SK-N-SH (cell line): ENCODE results near the gene AP4M1. TPM values are rescaled to one million over a fixed set of nuclear protein-coding genes. Genes with fewer than 3 reads are reported as not detected.
A peak's percentile ranks its signal among the peaks of the same experiment; 100 is the strongest.

Experiments
- CTCF ChIA-PET: fragments of 300-600, 350-600 bp; formaldehyde crosslinking; extraction: SDS; loops from one replicate; lab custom pipeline; 2021; lab: Yijun Ruan, JAX
- POLR2A ChIA-PET: fragments of 350-600 bp; sonication (Branson Sonifier 250); formaldehyde crosslinking; extraction: SDS; loops from one replicate; lab custom pipeline; 2020; ENCODE audit warnings: antibody characterized with exemption, inconsistent platforms; lab: Yijun Ruan, JAX
- DNase-seq: peaks from one replicate; pipeline ENCODE4 v3.0.0; 2012
- H2AFZ ChIP-seq: fragments of 200-600 bp; sonication (generic); 2 replicates; pipeline ENCODE4 v1.8.1; 2016; ENCODE audit warnings: antibody characterized with exemption, mild to moderate bottlenecking, low read depth
- H3F3A ChIP-seq: fragments of 200-600 bp; sonication (generic); replicated peaks from 2 replicates; pipeline ENCODE3; 2016; ENCODE audit warnings: antibody characterized with exemption, mild to moderate bottlenecking; ENCODE audit not compliant: insufficient read depth
- H3K27ac ChIP-seq, 2 experiments: fragments of 200-500 bp in 1 of 2; fragments of 200-600 bp in 1 of 2; sonication (Bioruptor generic) in 1 of 2; sonication (generic), shearing (Covaris generic) in 1 of 2; 2 replicates each; pipeline versions ENCODE4 v1.5.1 to v1.6.1; 2014 to 2016; ENCODE audit warnings: low read depth in 2 of 2, inconsistent platforms in 1 of 2, low read length in 1 of 2, mild to moderate bottlenecking in 1 of 2, mixed read lengths in 1 of 2
- H3K27me3 ChIP-seq: fragments of 200-600 bp; sonication (generic), shearing (Covaris generic); 2 replicates; pipeline ENCODE4 v1.6.1; 2016; ENCODE audit warnings: mixed run types; ENCODE audit not compliant: insufficient read depth
- H3K36me3 ChIP-seq, 2 experiments: fragments of 200-500 bp in 1 of 2; fragments of 200-600 bp in 1 of 2; sonication (Bioruptor generic) in 1 of 2; sonication (generic) in 1 of 2; replicated peaks in 1 of 2; 2 replicates each; pipeline versions ENCODE3 to v1.5.1; 2014 to 2016; ENCODE audit warnings: low read length in 1 of 2, mild to moderate bottlenecking in 1 of 2; ENCODE audit not compliant: insufficient read depth in 2 of 2, control insufficient read depth in 1 of 2
- H3K4me1 ChIP-seq, 2 experiments: fragments of 200-500 bp in 1 of 2; fragments of 200-600 bp in 1 of 2; sonication (Bioruptor generic) in 1 of 2; sonication (generic), shearing (Covaris generic) in 1 of 2; 2 replicates each; pipeline versions ENCODE4 v1.5.1 to v1.6.1; 2014 to 2016; ENCODE audit warnings: low read depth in 1 of 2, low read length in 1 of 2, mixed run types in 1 of 2; ENCODE audit not compliant: insufficient read depth in 2 of 2, control insufficient read depth in 1 of 2
- H3K4me2 ChIP-seq: fragments of 200-600 bp; sonication (generic), shearing (Covaris generic); 2 replicates; pipeline ENCODE4 v1.6.1; 2017; ENCODE audit warnings: mixed run types
- H3K4me3 ChIP-seq, 2 experiments: fragments of 200-500 bp in 1 of 2; fragments of 200-600 bp in 1 of 2; sonication (Bioruptor generic) in 1 of 2; sonication (generic), shearing (Covaris generic) in 1 of 2; 2 replicates each; pipeline versions ENCODE4 v1.5.1 to v1.8.1; 2014 to 2016; ENCODE audit warnings: low read depth in 2 of 2, inconsistent platforms in 1 of 2, low read length in 1 of 2, mild to moderate bottlenecking in 1 of 2, mixed read lengths in 1 of 2, moderate library complexity in 1 of 2
- H3K79me2 ChIP-seq: fragments of 200-600 bp; sonication (generic); 2 replicates; pipeline ENCODE4 v1.8.1; 2017; ENCODE audit warnings: mild to moderate bottlenecking; ENCODE audit not compliant: insufficient read depth
- H3K9ac ChIP-seq: fragments of 200-600 bp; sonication (generic); 2 replicates; pipeline ENCODE4 v1.6.1; 2017; ENCODE audit warnings: mixed run types
- H3K9me2 ChIP-seq: fragments of 200-600 bp; sonication (generic); 2 replicates; pipeline ENCODE4 v1.6.1; 2017; ENCODE audit warnings: mixed run types
- H3K9me3 ChIP-seq: fragments of 200-600 bp; sonication (generic); 2 replicates; pipeline ENCODE4 v1.6.1; 2017; ENCODE audit warnings: mixed run types, mild to moderate bottlenecking, moderate library complexity
- H4K20me1 ChIP-seq: fragments of 200-600 bp; sonication (generic); 2 replicates; pipeline ENCODE4 v1.6.1; 2017; ENCODE audit warnings: mild to moderate bottlenecking, mixed run types; ENCODE audit not compliant: insufficient read depth
- CHD2 ChIP-seq: fragments of 150-350 bp; IDR thresholded peaks from 2 replicates; pipeline ENCODE4 v1.6.1; 2018; ENCODE audit warnings: low read length; ENCODE audit not compliant: partially characterized antibody
- FOSL2 ChIP-seq: IDR thresholded peaks from 2 replicates; pipeline ENCODE4 v1.4.0; 2012; ENCODE audit warnings: low read depth, mild to moderate bottlenecking, moderate library complexity, borderline replicate concordance
- FOXJ3 ChIP-seq: sonication (generic); formaldehyde crosslinking; IDR thresholded peaks from 2 replicates; pipeline ENCODE4 v1.5.1; 2020; ENCODE audit warnings: mild to moderate bottlenecking, missing genetic modification reagents
- GATA2 ChIP-seq: sonication (generic); formaldehyde crosslinking; IDR thresholded peaks from 2 replicates; pipeline ENCODE4 v1.5.0; 2020; ENCODE audit warnings: mild to moderate bottlenecking, missing genetic modification reagents
- JUND ChIP-seq: IDR thresholded peaks from 2 replicates; pipeline ENCODE4 v1.4.0; 2012
- MEF2A ChIP-seq: IDR thresholded peaks from 2 replicates; pipeline ENCODE4 v1.4.0; 2012; ENCODE audit warnings: low read depth, borderline replicate concordance
- MXI1 ChIP-seq: IDR thresholded peaks from 2 replicates; pipeline ENCODE4 v1.6.1; 2012; ENCODE audit warnings: mild to moderate bottlenecking, low read depth, low read length, improper control_type of control experiment
- NFIC ChIP-seq: IDR thresholded peaks from 2 replicates; pipeline ENCODE4 v1.4.0; 2012; ENCODE audit warnings: borderline replicate concordance
- NRF1 ChIP-seq: IDR thresholded peaks from 2 replicates; pipeline ENCODE4 v1.6.1; 2012; ENCODE audit warnings: low read depth, mild to moderate bottlenecking, low read length
- RFX5 ChIP-seq: IDR thresholded peaks from 2 replicates; pipeline ENCODE4 v1.6.1; 2012; ENCODE audit warnings: mild to moderate bottlenecking, improper control_type of control experiment, low read length
- RXRA ChIP-seq: IDR thresholded peaks from 2 replicates; pipeline ENCODE4 v1.4.0; 2012; ENCODE audit warnings: low read depth, mild to moderate bottlenecking, borderline replicate concordance
- SIN3A ChIP-seq: IDR thresholded peaks from 2 replicates; pipeline ENCODE4 v1.6.1; 2012; ENCODE audit warnings: low read depth, mild to moderate bottlenecking, low read length, moderate library complexity, borderline replicate concordance
- USF1 ChIP-seq: IDR thresholded peaks from 2 replicates; pipeline ENCODE4 v1.4.0; 2012; ENCODE audit warnings: low read depth, borderline replicate concordance
- USF2 ChIP-seq: fragments of 150-350 bp; IDR thresholded peaks from 2 replicates; pipeline ENCODE4 v1.6.1; 2017; ENCODE audit warnings: antibody characterized with exemption, low read length, low read depth, borderline replicate concordance
- YY1 ChIP-seq: IDR thresholded peaks from 2 replicates; pipeline ENCODE4 v1.4.0; 2012; ENCODE audit warnings: low read depth, mild to moderate bottlenecking
- WGBS: methylation state at CpG from one replicate; pipeline ENCODE4 v1.1.6; 2017; ENCODE audit warnings: low lambda C conversion rate; 5-methylcytosine and 5-hydroxymethylcytosine counted together
- polyA plus RNA-seq, 3 experiments: library from polyadenylated mRNA; depleted of rRNA; stranded (reverse); fragments of >200 nt; gene quantifications; 2 replicates each; pipeline ENCODE4 v1.2.3, GENCODE V29; 2012
- TF ChIP-seq, protein P1 (sequence below): fragments of 200-600 bp; sonication (generic); IDR thresholded peaks from 2 replicates; pipeline ENCODE4 v1.6.1; 2017; ENCODE audit warnings: antibody characterized with exemption, mild to moderate bottlenecking, moderate library complexity
- TF ChIP-seq, protein P2 (sequence below): fragments of 150-350 bp; IDR thresholded peaks from 2 replicates; pipeline ENCODE4 v1.6.1; 2016; ENCODE audit warnings: mild to moderate bottlenecking, low read depth, low read length

The AP4M1 gene
- polyA plus RNA-seq, 1 of the 3 experiments (the other 2 are of a cell fraction) = 35.0 TPM

DNA sequence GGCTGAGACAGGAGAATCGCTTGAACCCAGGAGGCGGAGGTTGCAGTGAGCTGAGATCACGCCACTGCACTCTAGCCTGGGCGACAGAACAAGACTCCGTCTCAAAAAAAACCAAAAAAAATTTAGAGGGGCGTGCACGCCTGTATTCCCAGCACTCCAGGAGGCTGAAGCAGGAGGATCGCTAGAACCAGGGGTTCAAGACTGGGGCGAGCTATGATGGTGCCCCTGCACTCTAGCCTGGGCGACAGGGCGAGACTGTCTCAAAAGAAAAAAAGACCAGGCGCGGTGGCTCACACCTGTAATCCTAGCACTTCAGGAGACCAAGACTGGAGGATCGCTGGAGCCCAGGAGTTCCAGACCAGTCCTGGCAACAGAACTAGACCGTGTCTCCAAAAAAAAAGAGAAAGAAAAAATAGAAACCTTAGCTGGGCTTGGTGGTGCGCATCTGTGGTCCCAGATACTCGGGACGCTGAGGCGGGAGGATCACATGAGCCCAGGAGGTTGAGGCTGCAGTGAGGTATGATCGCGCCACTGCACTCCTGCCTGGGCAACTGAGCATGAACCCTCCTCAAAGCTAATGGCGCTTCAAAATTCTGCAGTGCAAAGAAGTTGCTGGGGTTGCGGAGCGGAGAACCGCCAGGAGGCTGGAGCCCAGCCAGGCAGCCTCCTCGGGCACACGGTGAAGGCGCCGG lies 24.9 kb downstream of the AP4M1 start:
- Histone ChIP-seq H3K36me3 (peaks cover 13 to 22% of the 10 kb centered on the region in 2 experiments), H3F3A (peaks cover 49% of the 10 kb centered on the region), H3K9ac (peak overlapping the region; percentile 88), H3K27ac (peak overlapping the region; percentile 96 to 97), H3K4me1 (peaks cover 6 to 20% of the 10 kb centered on the region in 2 experiments; a peak in 2 of 4 replicates), H4K20me1 (no peaks in the 10 kb centered on the region), H3K4me3 (peak overlapping the region; percentile 65 to 84), H2AFZ (peak overlapping the region; percentile 83), H3K9me2 (no peaks in the 10 kb centered on the region), H3K9me3 (no peaks in the 10 kb centered on the region)
- no peak for DNase-seq
- 14% methylated on average over 27 of the region's 29 CpGs for WGBS
- ChIA-PET POLR2A (interaction anchor here (1.0 to 5.3 kb wide), 3 partner anchors 22 to 27 kb away, joined by 3 to 70 read pairs (median 5); partner anchors contain the start of genes AP4M1, LAMTOR4 and MCM7), CTCF (interaction anchor here (0.9 to 1.5 kb wide), 4 partner anchors 11 to 136 kb away, joined by 3 to 11 read pairs (median 4); partner anchors contain the start of genes AP4M1 and MCM7)
- TF ChIP-seq FOSL2 (no peak), USF1 (peak; percentile 35; the same call in 1 of the 2 replicates), NFIC (peak; percentile 73)
- TF ChIP-seq, all 33 proteins: peak for 2
- H3K4me2 ChIP-seq = peak overlapping the region; percentile 90
- peaks cover 45% of the 10 kb centered on the region for H3K79me2 ChIP-seq
- no peaks in the 10 kb centered on the region for H3K27me3 ChIP-seq

DNA sequence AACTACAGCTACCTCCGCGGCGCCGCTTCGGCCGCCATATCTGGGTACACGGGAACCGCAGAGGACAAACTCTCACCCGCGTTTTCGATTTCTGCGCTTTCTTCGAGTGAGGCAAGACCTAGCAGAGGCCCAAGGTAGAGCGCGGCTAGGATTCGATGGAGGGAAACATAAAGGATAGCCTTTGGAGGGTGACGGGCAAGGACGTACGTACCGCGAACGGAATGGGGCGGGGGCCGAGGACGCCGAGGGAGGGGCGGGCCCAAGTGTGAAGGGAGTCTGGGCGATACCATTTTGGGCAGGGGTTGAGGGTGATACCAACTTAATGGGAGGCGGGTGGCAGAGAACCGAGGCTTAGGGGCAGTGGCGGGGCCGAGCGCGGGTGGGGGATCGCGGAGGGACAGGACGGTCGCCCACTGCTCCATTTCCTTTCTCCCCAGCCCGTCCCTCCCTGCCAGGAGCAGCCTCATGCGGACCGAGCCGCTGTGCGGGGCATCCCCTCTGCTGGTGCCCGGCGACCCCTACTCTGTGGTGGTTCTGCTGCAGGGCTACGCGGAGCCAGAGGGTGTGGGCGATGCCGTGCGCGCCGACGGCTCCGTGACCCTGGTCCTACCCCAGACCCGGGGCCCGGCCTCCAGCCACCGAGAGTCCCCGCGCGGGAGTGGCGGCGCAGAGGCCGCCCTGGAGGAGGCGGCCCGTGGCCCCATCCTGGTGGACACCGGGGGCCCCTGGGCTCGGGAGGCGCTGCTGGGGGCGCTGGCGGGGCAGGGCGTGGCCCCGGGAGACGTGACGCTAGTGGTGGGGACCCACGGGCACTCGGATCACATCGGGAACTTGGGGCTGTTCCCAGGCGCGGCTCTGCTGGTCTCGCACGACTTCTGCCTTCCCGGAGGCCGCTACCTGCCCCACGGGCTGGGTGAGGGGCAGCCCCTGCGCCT lies 25.8 kb downstream of the AP4M1 start, which contains the start of gene MBLAC1:
Gene MBLAC1 (plus strand): TSS at position 37 of the 935 bp plus-strand sequence. CDS start 429 bp downstream, at position 466.
- Histone ChIP-seq H3K4me3 (peak within 1 kb of the TSS; percentile 65 to 84), H3K9me2 (no peaks in the 10 kb centered on the region), H2AFZ (peak within 1 kb of the TSS; percentile 84), H4K20me1 (no peaks in the 10 kb centered on the region), H3K9me3 (no peaks in the 10 kb centered on the region), H3K79me2 (peaks cover 37% of the 10 kb centered on the region), H3K4me1 (peaks cover 6 to 20% of the 10 kb centered on the region in 2 experiments; a peak in 2 of 4 replicates), H3F3A (peaks cover 49% of the 10 kb centered on the region), H3K27ac (peak within 1 kb of the TSS; percentile 96 to 97), H3K9ac (peak within 1 kb of the TSS; percentile 88), H3K27me3 (no peaks in the 10 kb centered on the region), H3K36me3 (peaks cover 13 to 22% of the 10 kb centered on the region in 2 experiments), H3K4me2 (peak within 1 kb of the TSS; percentile 90)
- ChIA-PET CTCF (interaction anchor here (0.9 to 13.6 kb wide), 7 partner anchors 12 to 149 kb away, joined by 3 to 262 read pairs (median 4); partner anchors contain the start of genes AP4M1, MCM7 and PVRIG), POLR2A (interaction anchor here (1.0 to 5.3 kb wide), 4 partner anchors 22 to 26 kb away, joined by 3 to 70 read pairs (median 12); partner anchors contain the start of genes AP4M1, LAMTOR4 and MCM7)
- peak; percentile 99 for DNase-seq
- WGBS = 1% methylated on average over 38 of the region's 85 CpGs
- no peak for TF ChIP-seq USF1
- no peak for TF ChIP-seq RXRA
- TF ChIP-seq JUND = no peak; the same call in 1 of the 2 replicates
- TF ChIP-seq MXI1 = peak; percentile 74
- TF ChIP-seq, protein P1, sequence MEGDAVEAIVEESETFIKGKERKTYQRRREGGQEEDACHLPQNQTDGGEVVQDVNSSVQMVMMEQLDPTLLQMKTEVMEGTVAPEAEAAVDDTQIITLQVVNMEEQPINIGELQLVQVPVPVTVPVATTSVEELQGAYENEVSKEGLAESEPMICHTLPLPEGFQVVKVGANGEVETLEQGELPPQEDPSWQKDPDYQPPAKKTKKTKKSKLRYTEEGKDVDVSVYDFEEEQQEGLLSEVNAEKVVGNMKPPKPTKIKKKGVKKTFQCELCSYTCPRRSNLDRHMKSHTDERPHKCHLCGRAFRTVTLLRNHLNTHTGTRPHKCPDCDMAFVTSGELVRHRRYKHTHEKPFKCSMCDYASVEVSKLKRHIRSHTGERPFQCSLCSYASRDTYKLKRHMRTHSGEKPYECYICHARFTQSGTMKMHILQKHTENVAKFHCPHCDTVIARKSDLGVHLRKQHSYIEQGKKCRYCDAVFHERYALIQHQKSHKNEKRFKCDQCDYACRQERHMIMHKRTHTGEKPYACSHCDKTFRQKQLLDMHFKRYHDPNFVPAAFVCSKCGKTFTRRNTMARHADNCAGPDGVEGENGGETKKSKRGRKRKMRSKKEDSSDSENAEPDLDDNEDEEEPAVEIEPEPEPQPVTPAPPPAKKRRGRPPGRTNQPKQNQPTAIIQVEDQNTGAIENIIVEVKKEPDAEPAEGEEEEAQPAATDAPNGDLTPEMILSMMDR = no peak
- peak; percentile 59; the same call in 1 of the 2 replicates for TF ChIP-seq SIN3A
- no peak for TF ChIP-seq NFIC
- no peak for TF ChIP-seq NRF1
- no peak for TF ChIP-seq FOXJ3 (CRISPR knock-in tag)
- no peak for TF ChIP-seq RFX5
- TF ChIP-seq USF2 = no peak
- TF ChIP-seq YY1 = peak; percentile 93
- no peak; the same call in 1 of the 2 replicates for TF ChIP-seq GATA2 (CRISPR knock-in tag)
- TF ChIP-seq MEF2A = no peak
- TF ChIP-seq CHD2 = peak; percentile 91
- TF ChIP-seq, protein P2, sequence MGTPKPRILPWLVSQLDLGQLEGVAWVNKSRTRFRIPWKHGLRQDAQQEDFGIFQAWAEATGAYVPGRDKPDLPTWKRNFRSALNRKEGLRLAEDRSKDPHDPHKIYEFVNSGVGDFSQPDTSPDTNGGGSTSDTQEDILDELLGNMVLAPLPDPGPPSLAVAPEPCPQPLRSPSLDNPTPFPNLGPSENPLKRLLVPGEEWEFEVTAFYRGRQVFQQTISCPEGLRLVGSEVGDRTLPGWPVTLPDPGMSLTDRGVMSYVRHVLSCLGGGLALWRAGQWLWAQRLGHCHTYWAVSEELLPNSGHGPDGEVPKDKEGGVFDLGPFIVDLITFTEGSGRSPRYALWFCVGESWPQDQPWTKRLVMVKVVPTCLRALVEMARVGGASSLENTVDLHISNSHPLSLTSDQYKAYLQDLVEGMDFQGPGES = no peak
